Measurements from ENCODE around the gene MAFG. TPM values are rescaled to one million over a fixed set of nuclear protein-coding genes. Genes with fewer than 3 reads are reported as not detected.

MAFG gene
- total and polyA plus RNA-seq, 2 of the 13 experiments (the other 11 are each of a cell fraction or from before 2014, with no cell fraction given), result 14.5 to 20.0 TPM

- intact Hi-C loops (cut with micrococcal nuclease; ENCODE audit: unreplicated experiment), result no loop called here
- POLR2A ChIA-PET, result interaction anchor here (1.3 to 9.7 kb wide), 5 partner anchors 12 to 72 kb away, joined by 4 to 136 read pairs (median 17); partner anchors contain the start of genes CENPX, LRRC45, MAFG and NOTUM
- no peak overlapping the region for H3K9ac ChIP-seq (ENCODE audit: insufficient read depth, low read depth, low read length)
- H4K20me1 ChIP-seq (ENCODE audit: insufficient read depth, low read length), result peaks cover 3% of the 10 kb centered on the region; the same call in 1 of the 2 replicates
- H3K4me1 ChIP-seq (ENCODE audit: insufficient read depth, low read length), result peaks cover 49% of the 10 kb centered on the region
- H3K27ac ChIP-seq (ENCODE audit: extremely low read length, insufficient read depth, low read length), result no peak overlapping the region
- peaks cover 8 to 18% of the 10 kb centered on the region in 2 experiments; a peak in 4 of 5 replicates for H3K36me3 ChIP-seq (replicated peaks in 1 of 2; ENCODE audit: control insufficient read depth in 1 of 2, insufficient read depth in 2 of 2, low read length in 2 of 2)
- no peak overlapping the region for H2AFZ ChIP-seq (ENCODE audit: low read length)
- DNase-seq (ENCODE audit: low spot score) (no peak), ATAC-seq (no peak), FAIRE-seq (no peak)
- in situ Hi-C loops (cut with HindIII; ENCODE audit: extremely low pct_ligation_motif_present, low pct_unique_long_range_greater_than_20kb), result no loop called here
- no peaks in the 10 kb centered on the region for H3K9me3 ChIP-seq (ENCODE audit: low read length)
- BruUV-seq (replicated peaks), result no TSS peak
- no peak overlapping the region for H3K4me2 ChIP-seq (ENCODE audit: low read depth, low read length)
- no peaks in the 10 kb centered on the region for H3K27me3 ChIP-seq (ENCODE audit: control insufficient read depth in 1 of 2, insufficient read depth in 2 of 2, low read length in 2 of 2)
- H3K4me3 ChIP-seq (replicated peaks in 1 of 3; ENCODE audit: insufficient read depth in 1 of 3, low read depth in 2 of 3, low read length in 3 of 3), result no peak overlapping the region
- CTCF ChIA-PET (ENCODE audit: low intra/inter-chr PET ratio, low total read pairs), result no interaction called here
- no peaks in the 10 kb centered on the region for H3K79me2 ChIP-seq (ENCODE audit: insufficient read depth, low read length)
- WGBS (ENCODE audit: low lambda C conversion rate), result 81% methylated on average over 15 of the region's 15 CpGs
- TF ChIP-seq ZNF318 (CRISPR knock-in tag; IDR thresholded peaks at IDR 0.05) (no peak), SP5 (CRISPR knock-in tag; IDR thresholded peaks at IDR 0.05; ENCODE audit: borderline replicate concordance, low read depth) (no peak), STAG1 (CRISPR knock-in tag; IDR thresholded peaks at IDR 0.05) (no peak), TARDBP (CRISPR knock-in tag; IDR thresholded peaks at IDR 0.05) (no peak), HBP1 (CRISPR knock-in tag; IDR thresholded peaks at IDR 0.05; ENCODE audit: low read depth) (no peak), POLR2A (IDR thresholded peaks at IDR 0.05; ENCODE audit: insufficient read depth in 1 of 2, low read depth in 2 of 2, low read length in 2 of 2) (0 out of 4 replicates have a peak, but pooled peaks of 1 of the 2 experiments have one; percentile 11), AGO1 (IDR thresholded peaks at IDR 0.05; ENCODE audit: low read depth, low read length, poor library complexity, severe bottlenecking) (no peak), MAX (IDR thresholded peaks at IDR 0.05) (no peak), NONO (IDR thresholded peaks at IDR 0.05) (no peak), NONO (CRISPR knock-in tag; conservative IDR thresholded peaks at IDR 0.05) (no peak), ZKSCAN8 (CRISPR knock-in tag; IDR thresholded peaks at IDR 0.05; ENCODE audit: borderline replicate concordance) (no peak), AGO2 (optimal IDR thresholded peaks at IDR 0.05; ENCODE audit: low read depth, low read length) (peak; percentile 71), PCBP1 (IDR thresholded peaks at IDR 0.05; ENCODE audit: borderline replicate concordance, low read depth, low read length) (no peak), TAF1 (CRISPR knock-in tag; IDR thresholded peaks at IDR 0.05) (no peak), BHLHE40 (IDR thresholded peaks at IDR 0.05; ENCODE audit: low read length) (0 out of 2 replicates have a peak, but pooled peaks have one; percentile 34), POLR2AphosphoS2 (IDR thresholded peaks at IDR 0.05; ENCODE audit: low read depth, low read length) (peak; percentile 47; the same call in 1 of the 2 replicates), SNAI1 (CRISPR knock-in tag; IDR thresholded peaks at IDR 0.05; ENCODE audit: borderline replicate concordance) (no peak)
Observed at GRCh38 chr17:81950501-81950900, 23.0 kb upstream of the MAFG start.

All from HepG2 (cell line).